ENCODE measurements around the gene SIDT2. TPM values are rescaled to one million over a fixed set of nuclear protein-coding genes. Genes with fewer than 3 reads are reported as not detected.

The SIDT2 gene
- total and polyA plus RNA-seq, 2 of the 13 experiments (the other 11 are each of a cell fraction or from before 2014, with no cell fraction given): 11.5 to 28.0 TPM

- peak within 1 kb of the TSS; percentile 99 for H3K4me2 ChIP-seq (ENCODE audit: low read depth, low read length)
- H3K9ac ChIP-seq (ENCODE audit: insufficient read depth, low read depth, low read length): peak within 1 kb of the TSS; percentile 80
- intact Hi-C loops (cut with micrococcal nuclease; ENCODE audit: unreplicated experiment) (loop anchor here (2.0 to 5.0 kb wide), 2 partner anchors 85 to 181 kb away; partner anchors contain the start of gene BACE1), in situ Hi-C loops (cut with HindIII; ENCODE audit: extremely low pct_ligation_motif_present, low pct_unique_long_range_greater_than_20kb) (loop anchor here (5.0 kb wide), 2 partner anchors 86 to 359 kb away; partner anchors contain the start of gene BACE1)
- no CpG with 5 or more reads among the region's 13 CpGs for WGBS (ENCODE audit: low lambda C conversion rate)
- H3K79me2 ChIP-seq (ENCODE audit: insufficient read depth, low read length): peaks cover 10% of the 10 kb centered on the region
- FAIRE-seq: no peak
- no TSS peak for BruUV-seq (replicated peaks)
- peak; percentile 6; the same call in 1 of the 3 replicates for ATAC-seq
- POLR2A ChIA-PET: interaction anchor here (1.5 to 1.6 kb wide), 2 partner anchors 68 to 87 kb away, joined by 4 to 8 read pairs; no protein-coding TSS in a partner anchor
- CTCF ChIA-PET (ENCODE audit: low intra/inter-chr PET ratio, low total read pairs): interaction anchor here (1.1 to 2.3 kb wide), 2 partner anchors 51 to 85 kb away, joined by 7 to 11 read pairs; partner anchors contain the start of gene BACE1
- peak within 1 kb of the TSS; percentile 57 for H3K27ac ChIP-seq (ENCODE audit: extremely low read length, insufficient read depth, low read length)
- H4K20me1 ChIP-seq (ENCODE audit: insufficient read depth, low read length): no peaks in the 10 kb centered on the region
- DNase-seq (ENCODE audit: low spot score): peak; percentile 44
- no peaks in the 10 kb centered on the region for H3K27me3 ChIP-seq (ENCODE audit: control insufficient read depth in 1 of 2, insufficient read depth in 2 of 2, low read length in 2 of 2)
- peaks cover 27% of the 10 kb centered on the region for H3K4me1 ChIP-seq (ENCODE audit: insufficient read depth, low read length)
- peaks cover 3 to 6% of the 10 kb centered on the region in 2 experiments; a peak in 2 of 5 replicates for H3K36me3 ChIP-seq (replicated peaks in 1 of 2; ENCODE audit: control insufficient read depth in 1 of 2, insufficient read depth in 2 of 2, low read length in 2 of 2)
- peak within 1 kb of the TSS; percentile 95 for H2AFZ ChIP-seq (ENCODE audit: low read length)
- H3K4me3 ChIP-seq (replicated peaks in 1 of 3; ENCODE audit: insufficient read depth in 1 of 3, low read depth in 2 of 3, low read length in 3 of 3): peak within 1 kb of the TSS; percentile 77 to 99 (median 99)
- no peaks in the 10 kb centered on the region for H3K9me3 ChIP-seq (ENCODE audit: low read length)
- TF ChIP-seq ZNF761 (CRISPR knock-in tag; conservative IDR thresholded peaks at IDR 0.05) (peak; percentile 43; the same call in 1 of the 2 replicates), PHF5A (CRISPR knock-in tag; IDR thresholded peaks at IDR 0.05; ENCODE audit: low read depth, unreplicated experiment) (no peak), ZNF207 (IDR thresholded peaks at IDR 0.05; ENCODE audit: borderline replicate concordance) (no peak), BCL3 (CRISPR knock-in tag; IDR thresholded peaks at IDR 0.05) (0 out of 2 replicates have a peak, but pooled peaks have one; percentile 15), ZFX (CRISPR knock-in tag; IDR thresholded peaks at IDR 0.05; ENCODE audit: low read depth) (peak; percentile 41; the same call in 1 of the 2 replicates), NFYB (CRISPR knock-in tag; IDR thresholded peaks at IDR 0.05) (no peak), ETV5 (CRISPR knock-in tag; IDR thresholded peaks at IDR 0.05; ENCODE audit: borderline replicate concordance) (peak; percentile 5; the same call in 1 of the 2 replicates), ARHGAP35 (CRISPR knock-in tag; IDR thresholded peaks at IDR 0.05; ENCODE audit: borderline replicate concordance) (no peak), MAX (IDR thresholded peaks at IDR 0.05) (0 out of 2 replicates have a peak, but pooled peaks have one; percentile 24), ZFP91 (CRISPR knock-in tag; IDR thresholded peaks at IDR 0.05; ENCODE audit: borderline replicate concordance) (0 out of 2 replicates have a peak, but pooled peaks have one; percentile 21), RBFOX2 (IDR thresholded peaks at IDR 0.05; ENCODE audit: low read depth, low read length) (peak; percentile 63; the same call in 1 of the 2 replicates), KAT8 (CRISPR knock-in tag; IDR thresholded peaks at IDR 0.05) (0 out of 2 replicates have a peak, but pooled peaks have one; percentile 26), ZNF788 (CRISPR knock-in tag; IDR thresholded peaks at IDR 0.05; ENCODE audit: borderline replicate concordance) (0 out of 2 replicates have a peak, but pooled peaks have one; percentile 44), TCF12 (IDR thresholded peaks at IDR 0.05) (no peak), TCF12 (CRISPR knock-in tag; IDR thresholded peaks at IDR 0.05) (peak; percentile 40; the same call in 1 of the 2 replicates), ELF3 (CRISPR knock-in tag; IDR thresholded peaks at IDR 0.05) (no peak), HNRNPLL (IDR thresholded peaks at IDR 0.05; ENCODE audit: low read depth, low read length, poor library complexity, severe bottlenecking) (peak; percentile 79), ZNF687 (CRISPR knock-in tag; IDR thresholded peaks at IDR 0.05) (peak; percentile 59)
Observed at GRCh38 chr11:117231842-117232091, 53.2 kb downstream of the SIDT2 start, which contains the start of gene PCSK7. PCSK7 (minus strand) TSS chr11:117232073; CDS start chr11:117229844, 2,229 bp downstream.

All from HepG2 (cell line).